Measurements from ENCODE around the gene SLAMF6.

- TF ChIP-seq POLR2A (IDR thresholded peaks at IDR 0.05) (no peak), CTCF (IDR thresholded peaks at IDR 0.05) (no peak)
Observed at GRCh38 chr1:160538985-160539651, 16.1 kb upstream of the SLAMF6 start.
